Measurements from ENCODE around the gene F8A1.
"Not testable (repeated sequence)": the region's sequence is repeated elsewhere in the genome, so short reads cannot be mapped to it uniquely, and the experiment has no call there.

Gene F8A1

DNA sequence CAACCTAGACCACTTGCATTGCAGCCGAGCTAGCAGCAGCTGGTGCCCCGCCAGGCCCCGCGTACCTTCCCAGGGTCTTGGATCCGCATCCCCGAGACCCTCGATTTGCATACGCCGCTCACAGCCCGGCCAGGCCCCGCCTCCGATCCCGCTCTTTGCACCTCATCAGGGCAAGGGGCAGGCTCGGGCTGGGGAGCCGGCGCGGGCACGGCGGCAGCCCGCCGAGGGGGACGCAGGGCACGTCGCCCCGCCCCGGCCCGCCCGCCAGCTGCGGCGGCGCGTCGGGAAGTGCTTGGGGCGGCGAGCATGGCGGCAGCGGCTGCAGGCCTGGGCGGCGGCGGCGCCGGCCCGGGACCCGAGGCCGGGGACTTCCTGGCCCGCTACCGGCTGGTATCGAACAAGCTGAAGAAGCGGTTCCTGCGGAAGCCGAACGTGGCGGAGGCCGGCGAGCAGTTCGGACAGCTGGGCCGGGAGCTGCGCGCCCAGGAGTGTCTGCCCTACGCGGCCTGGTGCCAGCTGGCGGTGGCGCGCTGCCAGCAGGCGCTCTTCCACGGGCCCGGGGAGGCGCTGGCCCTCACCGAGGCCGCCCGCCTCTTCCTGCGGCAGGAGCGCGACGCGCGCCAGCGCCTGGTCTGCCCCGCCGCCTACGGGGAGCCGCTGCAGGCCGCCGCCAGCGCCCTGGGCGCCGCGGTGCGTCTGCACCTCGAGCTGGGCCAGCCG lies at the start of gene F8A1:
Gene F8A1, plus strand, starts transcription at position 287 of the 720 bp plus-strand sequence. Its CDS starts 20 bp downstream, at position 307.
- H3K4me2 ChIP-seq (ENCODE audit: low read length); H3K9me3 ChIP-seq (ENCODE audit: control insufficient read depth, low read length); H3K79me2 ChIP-seq; H3K9ac ChIP-seq; H3K36me3 ChIP-seq (ENCODE audit: control insufficient read depth, insufficient read depth, low read length); H3K4me1 ChIP-seq; H3K27me3 ChIP-seq (ENCODE audit: control insufficient read depth, insufficient read depth, low read length); H2AFZ ChIP-seq; H3K27ac ChIP-seq; H3K4me3 ChIP-seq (ENCODE audit: low read depth, low read length): not testable (repeated sequence)

DNA sequence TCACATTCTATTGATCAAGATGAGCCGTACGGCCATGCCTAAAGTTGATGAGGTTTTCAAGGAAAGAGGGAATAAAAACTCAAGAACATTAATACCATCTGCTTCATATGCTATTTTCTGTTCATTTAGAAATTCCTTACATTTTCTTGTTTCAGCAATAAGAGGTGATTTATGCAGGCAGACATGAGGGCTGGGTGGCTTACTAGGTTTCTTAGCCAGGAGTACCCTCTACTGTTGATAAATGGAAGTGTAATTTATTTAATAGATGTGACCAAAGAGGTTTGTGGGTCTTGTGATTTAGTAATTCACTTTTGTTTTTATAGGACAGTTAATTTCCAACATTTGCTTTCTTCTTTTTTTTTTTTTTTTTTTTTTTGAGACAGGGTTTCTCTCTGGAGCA lies 45.3 kb upstream of the F8A1 start:
- no peaks in the 10 kb centered on the region for H3K36me3 ChIP-seq (ENCODE audit: control insufficient read depth, insufficient read depth, low read length)
- H3K4me2 ChIP-seq (ENCODE audit: low read length) = no peak overlapping the region
- H3K27ac ChIP-seq = no peak overlapping the region
- H3K4me3 ChIP-seq (ENCODE audit: low read depth, low read length) = no peak overlapping the region
- no peaks in the 10 kb centered on the region for H3K27me3 ChIP-seq (ENCODE audit: control insufficient read depth, insufficient read depth, low read length)
- H3K79me2 ChIP-seq = no peaks in the 10 kb centered on the region
- no peak overlapping the region for H2AFZ ChIP-seq
- TF ChIP-seq, protein P1, sequence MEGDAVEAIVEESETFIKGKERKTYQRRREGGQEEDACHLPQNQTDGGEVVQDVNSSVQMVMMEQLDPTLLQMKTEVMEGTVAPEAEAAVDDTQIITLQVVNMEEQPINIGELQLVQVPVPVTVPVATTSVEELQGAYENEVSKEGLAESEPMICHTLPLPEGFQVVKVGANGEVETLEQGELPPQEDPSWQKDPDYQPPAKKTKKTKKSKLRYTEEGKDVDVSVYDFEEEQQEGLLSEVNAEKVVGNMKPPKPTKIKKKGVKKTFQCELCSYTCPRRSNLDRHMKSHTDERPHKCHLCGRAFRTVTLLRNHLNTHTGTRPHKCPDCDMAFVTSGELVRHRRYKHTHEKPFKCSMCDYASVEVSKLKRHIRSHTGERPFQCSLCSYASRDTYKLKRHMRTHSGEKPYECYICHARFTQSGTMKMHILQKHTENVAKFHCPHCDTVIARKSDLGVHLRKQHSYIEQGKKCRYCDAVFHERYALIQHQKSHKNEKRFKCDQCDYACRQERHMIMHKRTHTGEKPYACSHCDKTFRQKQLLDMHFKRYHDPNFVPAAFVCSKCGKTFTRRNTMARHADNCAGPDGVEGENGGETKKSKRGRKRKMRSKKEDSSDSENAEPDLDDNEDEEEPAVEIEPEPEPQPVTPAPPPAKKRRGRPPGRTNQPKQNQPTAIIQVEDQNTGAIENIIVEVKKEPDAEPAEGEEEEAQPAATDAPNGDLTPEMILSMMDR (IDR thresholded peaks at IDR 0.05) = peak; percentile 55
- H3K9me3 ChIP-seq (ENCODE audit: control insufficient read depth, low read length) = no peaks in the 10 kb centered on the region
- H3K9ac ChIP-seq = no peak overlapping the region
- no peaks in the 10 kb centered on the region for H3K4me1 ChIP-seq

- Histone ChIP-seq H3K36me3 (ENCODE audit: control insufficient read depth, insufficient read depth, low read length) (no peaks in the 10 kb centered on the region), H3K9ac (no peak overlapping the region), H3K79me2 (no peaks in the 10 kb centered on the region), H3K4me3 (ENCODE audit: low read depth, low read length) (no peak overlapping the region), H3K4me2 (ENCODE audit: low read length) (no peak overlapping the region), H3K27ac (no peak overlapping the region), H3K4me1 (no peaks in the 10 kb centered on the region), H3K9me3 (ENCODE audit: control insufficient read depth, low read length) (no peaks in the 10 kb centered on the region), H3K27me3 (ENCODE audit: control insufficient read depth, insufficient read depth, low read length) (no peaks in the 10 kb centered on the region), H2AFZ (no peak overlapping the region)
- TF ChIP-seq, protein P1 (IDR thresholded peaks at IDR 0.05) = no peak
Observed at GRCh38 chrX:154850957-154851611, 35.1 kb upstream of the F8A1 start.

DNA sequence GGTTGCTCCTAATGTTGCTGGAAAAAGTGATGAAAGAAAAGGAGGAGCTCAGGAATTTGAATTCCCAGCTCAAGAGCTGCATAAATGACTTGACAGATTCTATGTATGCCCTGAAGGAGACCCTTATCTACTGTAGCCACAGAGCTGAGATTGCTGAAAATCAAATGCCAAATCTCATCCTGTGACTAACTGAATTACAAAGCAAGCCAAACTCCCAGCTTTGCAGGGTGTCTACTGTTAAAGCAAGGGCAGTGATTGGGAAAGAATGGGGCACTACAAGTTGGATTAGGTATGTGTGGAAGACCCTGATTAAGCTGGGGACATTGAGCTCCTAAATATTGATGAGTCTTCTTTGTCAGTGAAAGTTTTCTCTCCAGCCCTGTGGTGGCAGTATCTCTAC lies 30.9 kb upstream of the F8A1 start:
- Histone ChIP-seq H3K27ac (no peak overlapping the region), H3K36me3 (ENCODE audit: control insufficient read depth, insufficient read depth, low read length) (no peaks in the 10 kb centered on the region), H3K27me3 (ENCODE audit: control insufficient read depth, insufficient read depth, low read length) (no peaks in the 10 kb centered on the region), H2AFZ (no peak overlapping the region), H3K79me2 (no peaks in the 10 kb centered on the region), H3K4me3 (ENCODE audit: low read depth, low read length) (no peak overlapping the region), H3K4me1 (no peaks in the 10 kb centered on the region), H3K4me2 (ENCODE audit: low read length) (no peak overlapping the region), H3K9me3 (ENCODE audit: control insufficient read depth, low read length) (no peaks in the 10 kb centered on the region), H3K9ac (no peak overlapping the region)
- TF ChIP-seq, protein P1 (IDR thresholded peaks at IDR 0.05) = no peak

GRCh38 chrX:154868522-154868921 lies 17.6 kb upstream of the F8A1 start:
- H3K4me3 ChIP-seq (ENCODE audit: low read depth, low read length); H3K27me3 ChIP-seq (ENCODE audit: control insufficient read depth, insufficient read depth, low read length); H3K27ac ChIP-seq; H3K4me1 ChIP-seq; H3K36me3 ChIP-seq (ENCODE audit: control insufficient read depth, insufficient read depth, low read length); H3K9ac ChIP-seq; H2AFZ ChIP-seq; H3K9me3 ChIP-seq (ENCODE audit: control insufficient read depth, low read length); H3K4me2 ChIP-seq (ENCODE audit: low read length); H3K79me2 ChIP-seq: not testable (repeated sequence)

All from parathyroid adenoma (tissue), 2 donors.